Medulla oblongata (tissue), 1 donor: ENCODE data around the gene OR10A6.

Experiments
- DNase-seq: peaks from one replicate; pipeline ENCODE4 v3.0.0-alpha.2; 2015; ENCODE audit errors: extremely low spot score

The OR10A6 gene

GRCh38 chr11:7931168-7931567 is at the start of gene OR10A6:
OR10A6 (minus strand) TSS chr11:7931268; CDS start chr11:7928662, 2,606 bp downstream.
- no peak for DNase-seq

GRCh38 chr11:7977232-7977917 is 46.3 kb upstream of the OR10A6 start:
- no peak for DNase-seq

- DNase-seq: no peak
Observed at GRCh38 chr11:7974668-7975067, 43.6 kb upstream of the OR10A6 start.

GRCh38 chr11:7973011-7973410 is 41.9 kb upstream of the OR10A6 start:
- no peak for DNase-seq

DNA sequence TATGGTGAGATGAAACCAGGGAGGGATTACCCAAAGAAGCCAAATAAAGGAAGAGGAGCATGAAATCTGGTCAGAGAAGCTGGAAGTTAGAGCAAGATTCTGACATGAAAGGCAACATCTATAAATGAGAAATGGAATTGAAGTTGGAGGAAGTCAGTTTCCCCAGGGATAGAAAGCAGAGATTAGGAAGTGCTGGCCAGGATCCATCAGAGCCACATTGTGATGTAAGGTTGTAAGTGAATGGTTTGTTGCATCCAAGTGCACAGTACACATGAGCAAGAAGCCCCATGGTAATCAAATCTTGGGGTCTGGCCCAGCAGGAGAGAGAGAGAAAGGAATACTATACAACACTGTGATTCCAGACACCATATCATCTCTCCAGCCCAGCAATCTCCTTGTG is 40.8 kb upstream of the OR10A6 start:
- no peak for DNase-seq

DNA sequence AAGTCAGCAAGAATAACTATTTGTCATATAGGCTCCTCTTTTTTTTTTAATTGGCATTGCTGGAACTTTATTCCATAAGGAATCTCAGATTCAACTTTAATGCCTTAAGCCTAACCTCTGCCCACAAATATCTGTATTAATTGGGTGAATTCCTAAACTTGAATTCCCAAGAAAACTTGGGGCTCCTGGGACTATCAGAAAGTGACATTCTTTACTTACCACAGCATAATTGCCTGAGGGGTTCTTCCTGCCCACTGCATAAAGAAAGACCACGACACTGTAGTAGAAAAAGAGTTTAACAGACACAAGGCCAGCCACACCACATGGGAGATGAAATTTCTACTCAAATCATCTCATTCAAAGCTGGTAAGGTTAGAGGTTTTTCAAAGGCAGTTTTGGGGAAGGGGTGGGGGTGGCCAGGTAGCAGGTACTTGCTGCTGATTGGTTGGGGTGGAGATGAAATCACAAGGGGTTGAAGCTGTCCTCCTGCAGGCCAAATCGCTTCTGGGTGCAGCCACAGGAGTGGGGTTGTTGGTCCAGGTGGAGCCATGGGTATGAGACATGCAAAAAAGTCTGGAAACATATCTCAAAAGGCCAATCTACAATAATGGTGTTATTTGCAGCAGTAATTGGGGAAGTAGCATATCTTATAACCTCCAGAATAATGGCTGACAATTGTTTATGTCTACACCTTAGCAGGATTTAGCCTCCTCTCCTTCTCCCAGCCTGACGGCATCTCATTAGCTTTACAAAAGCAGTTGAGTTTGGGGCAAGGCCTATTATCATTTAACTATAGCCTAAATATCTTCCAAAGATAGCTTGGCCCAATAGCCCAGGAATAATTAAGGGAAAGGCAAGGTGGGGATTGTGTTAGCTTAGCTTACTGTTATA is 38.9 kb upstream of the OR10A6 start:
- DNase-seq: no peak

- no peak for DNase-seq
Observed at GRCh38 chr11:7968686-7969085, 37.6 kb upstream of the OR10A6 start.

DNA sequence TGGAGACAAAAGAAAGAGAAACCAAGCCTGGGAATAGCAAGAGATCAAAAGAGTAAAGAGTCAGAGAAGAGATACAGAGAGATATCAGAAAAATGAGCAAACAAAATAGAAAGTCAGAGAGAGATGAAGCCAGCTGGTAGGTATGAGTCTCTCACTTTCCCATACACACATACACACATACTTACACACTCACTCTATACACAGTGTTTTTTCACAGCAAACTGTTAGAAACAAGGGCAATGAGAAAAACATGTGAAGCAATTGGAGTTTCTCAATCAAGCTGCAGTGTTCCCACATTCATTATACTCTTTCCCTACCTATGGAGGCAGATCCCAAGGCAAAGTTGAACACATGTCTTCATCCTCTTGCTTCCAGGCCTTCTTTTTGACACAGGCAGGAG is 36.8 kb upstream of the OR10A6 start:
- no peak for DNase-seq

- no peak for DNase-seq
Observed at GRCh38 chr11:7967097-7967496, 36.0 kb upstream of the OR10A6 start.

DNA sequence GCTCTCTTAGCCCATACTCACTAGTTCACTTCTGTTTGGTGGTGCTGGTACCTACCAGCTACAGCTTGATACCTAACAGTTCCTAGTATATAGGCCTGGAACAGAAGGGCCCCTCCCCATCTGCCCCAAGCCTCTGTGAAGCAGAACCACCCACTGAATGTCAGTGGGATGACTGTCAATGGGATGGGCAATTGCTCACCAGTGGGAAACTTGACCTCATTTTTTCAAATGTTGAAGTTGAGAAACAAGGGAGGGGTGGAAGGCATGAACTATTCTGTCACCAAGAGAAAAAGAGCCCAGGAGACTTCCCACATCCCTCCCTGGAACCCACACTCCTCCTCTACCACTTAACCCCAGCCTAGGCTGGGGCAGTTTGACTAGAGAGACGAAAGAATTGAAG is 34.3 kb upstream of the OR10A6 start, which contains the start of gene NLRP10:
NLRP10 (minus strand) TSS at position 62 of the 400 bp plus-strand sequence. CDS start 1,952 bp downstream, outside the sequence.
- DNase-seq: no peak

GRCh38 chr11:7964873-7965272 is 33.8 kb upstream of the OR10A6 start:
- no peak for DNase-seq

DNA sequence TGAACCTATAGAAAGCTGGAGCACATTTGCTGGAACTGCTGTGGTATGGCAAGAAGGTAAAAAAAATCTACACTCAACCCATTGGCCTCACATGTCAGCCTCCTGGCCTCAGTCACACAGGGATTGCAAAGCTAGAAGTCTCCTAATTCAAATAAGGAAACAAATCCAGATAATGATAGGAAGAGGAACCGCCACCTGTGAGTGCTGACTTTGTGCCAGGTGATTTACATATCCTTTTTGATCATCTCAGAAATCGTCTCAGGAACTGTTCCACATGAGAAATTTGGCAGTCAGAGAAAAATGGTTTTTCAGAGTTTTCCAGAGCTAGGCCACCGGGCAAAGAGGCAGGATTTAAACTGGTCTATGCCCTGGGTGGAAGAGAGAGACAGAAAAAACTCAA is 33.2 kb upstream of the OR10A6 start:
- no peak for DNase-seq

- no peak for DNase-seq
Observed at GRCh38 chr11:7955191-7955590, 24.1 kb upstream of the OR10A6 start.

- DNase-seq: no peak
Observed at GRCh38 chr11:7949934-7950333, 18.9 kb upstream of the OR10A6 start.

- DNase-seq: no peak
Observed at GRCh38 chr11:7944123-7944522, 13.1 kb upstream of the OR10A6 start.

GRCh38 chr11:7941608-7942007 is 10.5 kb upstream of the OR10A6 start, which contains the start of gene OR10A3:
OR10A3 (minus strand) TSS chr11:7941708; CDS start chr11:7939520, 2,188 bp downstream.
- DNase-seq: no peak

DNA sequence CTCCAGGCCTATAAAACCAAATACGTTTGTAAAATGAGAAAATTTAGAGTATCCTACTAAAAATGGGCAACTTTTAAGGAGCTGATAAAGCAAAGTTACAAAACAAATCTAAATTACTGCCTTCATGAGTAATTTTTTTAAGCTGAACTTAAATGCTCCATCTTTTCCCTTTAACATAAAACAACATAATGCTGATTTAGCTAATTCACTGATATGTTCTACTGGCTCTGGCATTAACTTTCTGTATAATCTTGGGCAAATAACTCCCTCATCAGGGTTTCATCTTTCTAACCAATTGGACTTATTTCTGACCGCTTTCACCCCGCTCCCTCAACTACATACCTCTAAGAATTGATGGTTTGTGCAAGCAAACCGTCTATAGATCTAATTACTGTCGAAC is 10.1 kb upstream of the OR10A6 start:
- DNase-seq: no peak

- no peak for DNase-seq
Observed at GRCh38 chr11:7936615-7937014, 5.5 kb upstream of the OR10A6 start.

DNA sequence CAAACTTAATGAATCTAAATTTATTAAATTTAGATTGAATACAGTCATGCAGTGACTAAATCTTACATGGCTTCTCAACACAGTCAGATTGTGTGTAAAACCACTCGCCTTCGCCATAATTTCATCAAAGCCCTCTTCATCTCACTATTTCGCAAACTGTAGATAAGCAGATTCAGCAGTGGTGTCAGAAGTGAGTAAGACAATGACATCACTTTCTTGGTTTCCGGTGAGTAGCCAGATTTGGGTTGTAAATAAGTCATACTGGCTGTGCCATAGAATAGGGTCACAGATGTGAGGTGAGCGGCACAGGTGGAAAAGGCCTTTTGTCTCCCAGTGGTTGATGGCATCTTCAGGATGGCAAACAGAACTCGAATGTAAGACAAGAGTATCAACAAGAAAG is 3.4 kb downstream of the OR10A6 start:
- no peak for DNase-seq

- DNase-seq: no peak
Observed at GRCh38 chr11:7924536-7924935, 6.5 kb downstream of the OR10A6 start.

DNA sequence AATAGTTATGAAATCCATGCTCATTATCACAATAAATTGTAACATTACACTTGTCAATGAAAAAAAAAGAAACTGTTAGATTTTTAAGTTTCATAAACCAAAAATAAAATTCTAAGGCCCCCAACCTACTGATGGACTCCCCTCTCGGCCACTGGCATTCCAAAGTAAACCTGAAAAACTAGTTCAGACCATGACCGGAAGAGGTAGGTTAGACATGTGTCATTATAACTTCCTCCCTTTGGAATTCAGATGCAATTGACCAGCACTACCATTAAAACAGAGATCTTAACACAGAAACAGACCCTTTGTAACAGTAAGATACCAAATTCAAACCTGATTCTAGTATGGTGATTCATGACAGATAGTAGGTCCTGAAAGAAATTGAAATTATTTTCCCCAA is 12.9 kb downstream of the OR10A6 start:
- DNase-seq: no peak

DNA sequence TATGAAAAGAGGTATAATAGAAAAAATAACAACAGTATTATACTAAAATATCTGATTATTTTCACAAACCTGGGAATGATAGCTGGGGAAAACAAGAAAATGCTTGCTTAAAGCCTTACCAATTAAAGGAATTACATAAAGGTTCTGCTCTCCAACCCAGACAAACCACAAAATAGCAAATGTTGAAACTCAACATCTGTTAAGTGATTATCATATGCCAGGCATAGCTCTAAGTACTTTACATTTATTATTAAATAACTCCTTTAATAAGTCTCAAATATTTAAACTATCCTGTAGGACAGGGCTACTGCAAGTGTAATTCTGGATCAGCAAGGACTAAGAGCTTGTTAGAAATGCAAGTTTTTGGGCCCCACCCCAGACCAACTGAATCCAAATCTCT is 20.1 kb downstream of the OR10A6 start:
- DNase-seq: no peak

GRCh38 chr11:7910286-7910788 is 20.7 kb downstream of the OR10A6 start:
- DNase-seq: no peak
